HPDE6-E6E7 (cell line): ENCODE results near the gene MYH9.

Experiments used
- DNase-seq: peaks from one replicate; pipeline ENCODE4 v3.0.0; 2011; ENCODE audit warnings: missing footprints; ENCODE audit errors: extremely low spot score

Gene MYH9

DNA sequence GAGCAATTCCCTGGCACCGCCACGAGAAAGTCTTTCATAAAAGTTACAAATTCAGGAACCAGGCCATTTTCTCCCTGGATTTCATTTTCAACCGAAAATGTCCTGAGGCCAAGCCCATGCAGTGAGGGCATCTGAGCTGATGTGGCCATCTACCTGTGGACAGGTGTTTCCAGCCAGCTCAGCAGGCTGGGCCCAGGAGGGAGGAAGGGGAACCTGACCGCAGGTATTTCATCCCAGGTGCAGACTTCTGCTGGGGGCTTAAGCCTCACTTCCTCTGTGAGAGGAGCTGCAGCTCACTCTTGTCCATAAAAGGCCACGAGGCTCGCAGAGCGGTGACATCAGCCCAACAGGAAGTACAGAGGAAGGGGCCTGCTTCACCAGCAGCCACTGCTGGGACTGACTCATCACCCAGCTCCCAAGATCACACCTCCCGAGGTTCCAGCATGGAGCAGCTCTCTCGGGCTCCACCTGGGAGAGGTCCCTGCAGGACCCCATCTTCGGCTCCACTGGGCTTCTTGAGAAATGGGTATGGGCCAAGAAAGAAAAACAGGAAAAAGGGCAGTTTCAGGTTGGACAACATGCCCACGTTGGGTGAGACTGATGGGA is 56.4 kb downstream of the MYH9 start:
- DNase-seq, result peak; percentile 73

DNA sequence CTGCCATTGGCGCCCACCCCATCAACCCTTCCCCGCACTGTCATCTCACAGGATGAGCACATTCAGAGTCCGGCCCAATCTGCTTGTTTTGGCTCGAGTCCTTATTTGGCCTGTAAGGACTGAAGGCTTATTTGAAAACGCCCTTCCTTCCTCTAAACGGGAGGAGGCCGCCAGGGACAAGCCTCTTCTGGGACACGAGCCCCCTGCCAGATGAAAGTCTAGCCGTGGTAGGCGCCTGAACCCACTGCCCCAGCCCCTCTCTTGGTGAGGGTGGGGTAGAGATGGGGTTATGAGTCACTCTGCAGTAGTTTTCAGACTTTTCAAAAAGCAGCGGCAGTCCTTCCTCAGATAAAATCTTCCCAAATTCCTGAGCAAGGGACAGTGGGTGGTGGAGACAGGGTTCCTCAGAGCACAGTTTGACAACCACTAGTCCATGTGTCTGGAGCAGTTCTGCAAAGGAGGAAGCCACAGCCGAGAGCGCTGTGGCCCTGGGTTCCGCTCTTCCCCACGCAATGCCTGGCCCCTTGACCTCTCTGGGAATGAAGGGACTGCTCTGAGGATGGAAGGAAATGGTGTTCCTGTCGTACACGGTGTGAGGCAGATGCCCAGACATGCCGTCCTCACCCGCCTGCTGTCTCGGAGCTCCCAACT is 57.0 kb downstream of the MYH9 start:
- no peak for DNase-seq

DNA sequence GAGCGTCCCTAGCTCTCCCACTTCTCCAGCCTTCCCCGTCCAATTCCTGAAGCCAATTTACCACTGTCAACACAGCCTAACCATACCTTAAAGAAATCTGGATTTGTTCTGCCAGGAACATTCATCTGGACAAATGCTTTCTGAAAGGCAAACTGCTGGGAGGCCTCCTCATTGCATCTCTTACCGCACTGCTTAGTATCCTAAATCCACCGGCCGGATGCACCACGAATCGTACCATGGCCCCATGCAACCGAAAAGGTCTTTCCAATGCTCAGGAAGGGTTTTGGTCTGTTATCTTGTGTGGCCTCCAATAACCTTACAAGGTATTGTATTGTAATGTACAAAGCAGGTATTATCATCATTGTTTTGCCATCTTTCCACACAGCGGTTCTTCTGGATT is 57.6 kb downstream of the MYH9 start:
- no peak for DNase-seq

DNA sequence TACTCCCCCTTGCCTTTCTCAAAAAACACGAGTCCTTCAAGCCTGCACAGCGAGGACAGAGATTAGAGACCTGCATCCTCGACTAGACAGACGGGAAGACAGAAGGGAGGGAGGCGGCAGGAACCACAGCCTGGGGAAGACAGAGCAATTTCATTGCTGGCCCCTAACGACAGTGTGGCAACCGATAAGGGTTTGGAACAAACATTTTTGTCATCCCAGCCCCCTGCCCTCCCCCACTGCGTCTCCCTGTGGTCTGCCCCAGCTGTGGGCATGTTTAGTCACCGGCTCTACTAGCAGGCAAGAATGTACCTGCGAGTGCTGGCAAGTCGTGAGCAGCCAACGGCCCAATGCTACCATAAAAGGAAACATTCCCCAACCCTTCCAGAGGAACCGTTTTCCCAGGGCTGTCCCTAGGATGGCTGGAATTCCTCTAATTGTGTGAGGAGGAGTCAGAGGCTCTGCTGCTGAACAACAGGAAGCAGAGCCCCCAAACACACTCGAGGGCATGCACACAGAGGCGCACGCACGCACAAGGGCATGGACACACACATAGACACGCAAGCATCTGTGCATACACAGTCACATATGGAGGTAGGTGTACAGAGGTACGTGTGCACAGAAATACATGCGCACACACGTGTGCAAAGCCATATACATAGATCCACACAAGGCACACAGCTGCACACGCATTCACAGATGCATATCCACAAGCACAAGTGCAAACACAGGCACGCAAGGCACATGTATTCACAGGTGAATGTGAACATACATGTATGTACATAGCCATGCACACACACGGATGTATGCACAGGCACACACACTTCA is 58.3 kb downstream of the MYH9 start:
- peak; percentile 80 for DNase-seq

DNA sequence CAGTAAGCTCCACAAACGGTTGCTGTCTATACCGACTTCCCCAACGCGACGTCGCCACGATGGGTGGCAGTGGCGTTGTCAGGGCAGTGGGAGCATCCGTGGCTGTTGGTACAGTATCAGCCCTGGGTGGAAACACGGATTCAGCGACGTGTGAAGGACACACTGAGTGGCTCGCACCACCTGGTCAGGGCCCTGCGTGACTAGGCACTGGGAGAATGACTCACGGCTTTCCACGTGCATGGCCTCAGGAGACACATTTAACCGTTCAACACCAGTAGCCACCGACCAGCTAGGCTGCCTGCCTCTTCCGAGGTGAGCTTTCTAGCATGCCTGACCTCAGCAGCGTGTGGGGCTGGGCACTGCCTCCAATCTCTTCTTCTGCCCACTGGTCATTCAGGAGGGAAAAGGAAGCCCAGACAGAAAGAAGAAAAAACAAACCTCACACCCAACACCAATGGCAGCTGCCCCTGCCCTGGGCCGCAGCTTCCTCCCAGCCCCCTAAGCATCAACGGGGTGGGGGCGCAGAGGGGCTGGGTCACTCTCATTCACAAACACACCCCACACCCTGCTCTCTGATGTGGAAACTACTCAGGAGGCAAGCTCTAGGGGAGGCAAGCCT is 59.0 kb downstream of the MYH9 start:
- DNase-seq, result no peak

DNA sequence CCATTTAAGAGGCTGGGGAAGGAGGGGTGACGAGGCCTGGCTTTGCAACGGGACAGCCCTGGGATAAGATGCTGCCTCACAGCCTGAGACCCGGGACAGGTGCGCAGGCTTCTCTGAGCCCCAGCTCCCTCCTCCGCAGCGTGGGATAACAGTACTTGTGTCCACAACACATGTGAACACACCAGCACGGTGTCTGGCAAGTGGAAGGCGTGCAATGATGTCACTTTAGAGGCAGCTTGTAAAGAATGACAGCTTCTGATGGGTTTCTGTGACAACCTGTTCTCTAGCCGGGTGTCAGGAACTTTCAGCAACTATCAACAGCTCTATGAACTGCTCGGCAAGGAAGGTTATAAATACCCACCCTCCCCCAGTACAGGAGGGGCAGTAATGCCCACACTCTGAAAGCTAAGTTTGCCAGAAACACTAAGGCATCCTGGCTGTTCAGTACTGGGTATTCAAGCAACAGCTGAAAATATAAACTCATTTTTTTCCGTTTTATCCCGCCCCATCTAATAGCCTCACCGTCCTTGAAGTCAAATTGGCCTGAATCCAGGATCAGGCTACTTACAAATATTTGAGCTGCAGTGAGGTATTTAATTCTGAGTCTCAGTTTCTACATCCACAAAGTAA is 59.7 kb downstream of the MYH9 start:
- DNase-seq, result no peak

DNA sequence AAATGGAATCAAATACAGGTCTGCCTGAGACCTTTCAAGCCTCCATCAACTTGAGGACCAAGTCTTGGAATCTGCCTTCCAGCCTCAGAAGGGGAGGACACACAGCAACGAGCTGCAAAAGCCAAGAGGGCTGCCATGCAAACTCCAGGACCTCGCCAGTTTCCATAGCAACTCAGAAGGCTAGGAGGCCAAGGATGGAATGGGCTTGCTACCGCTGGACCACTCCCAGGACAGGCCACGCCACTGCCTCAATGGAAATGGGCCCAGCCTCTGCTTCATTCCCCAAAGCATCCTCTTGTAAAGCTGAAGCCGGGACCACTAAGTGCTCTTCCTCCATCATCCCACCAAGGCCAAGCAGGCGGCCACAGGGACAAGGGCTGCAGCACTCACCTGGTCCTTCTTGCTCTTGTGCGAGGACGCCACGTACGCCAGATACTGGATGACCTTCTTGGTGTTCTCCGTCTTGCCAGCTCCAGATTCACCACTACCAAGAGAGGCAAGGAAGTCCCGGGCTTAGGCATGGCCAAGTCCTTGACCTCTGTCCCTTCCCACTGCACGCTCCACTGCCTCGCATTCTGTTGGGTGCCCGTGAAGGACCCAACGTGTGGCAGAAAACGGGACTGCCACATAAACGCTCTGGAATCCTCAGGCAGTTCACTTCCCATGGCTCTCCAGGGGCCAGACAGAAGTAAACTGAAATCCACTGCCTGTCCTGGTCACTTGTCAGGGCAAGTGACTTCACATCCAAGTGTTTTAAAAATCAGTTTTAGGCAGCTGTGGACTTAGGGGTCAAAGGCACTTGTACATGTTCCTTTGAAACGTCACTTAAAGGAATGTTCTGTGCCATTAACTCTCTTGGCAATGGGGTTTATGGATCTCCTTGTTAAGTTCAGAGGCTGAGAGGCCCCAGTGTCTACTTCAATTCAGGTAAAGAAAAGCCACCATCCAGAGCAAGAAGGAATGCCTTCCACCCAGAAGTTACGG is 61.3 kb downstream of the MYH9 start:
- DNase-seq, result no peak

- no peak for DNase-seq
Observed at GRCh38 chr22:36325154-36326031, 62.4 kb downstream of the MYH9 start.

- DNase-seq, result no peak
Observed at GRCh38 chr22:36324414-36324813, 63.4 kb downstream of the MYH9 start.

- no peak for DNase-seq
Observed at GRCh38 chr22:36323855-36324331, 63.9 kb downstream of the MYH9 start.

DNA sequence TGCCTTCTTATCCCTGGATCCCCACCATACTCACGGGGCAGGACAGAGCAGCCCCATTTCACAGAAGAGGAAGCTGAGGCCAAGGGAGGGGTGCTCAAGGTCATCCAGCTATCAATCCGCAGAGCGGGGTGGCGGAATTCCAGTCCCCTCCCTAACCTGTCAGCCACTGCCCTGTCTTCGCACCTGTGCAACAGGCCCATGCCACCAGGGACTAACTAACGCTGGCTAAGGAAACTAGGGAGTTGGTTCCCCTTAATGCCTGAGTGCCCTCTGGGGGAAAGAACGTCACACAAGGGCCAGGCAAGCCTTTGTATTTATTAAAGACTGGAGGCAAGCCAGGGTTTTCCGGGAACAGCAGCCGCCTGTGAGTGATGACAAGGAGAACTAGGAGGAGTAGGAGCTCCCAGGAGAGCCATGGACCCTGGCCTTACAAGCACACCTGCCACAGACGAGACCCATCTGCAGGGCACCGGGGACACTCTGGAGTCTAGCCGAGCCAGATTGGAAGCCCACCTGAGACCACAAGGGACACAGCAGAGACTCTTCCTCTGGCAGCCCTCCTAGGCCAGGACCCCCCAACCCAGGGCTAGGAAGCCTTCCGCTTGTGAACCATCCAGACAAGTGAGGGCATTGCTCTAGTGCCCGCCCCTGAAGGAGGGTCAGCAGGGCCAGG is 64.4 kb downstream of the MYH9 start:
- DNase-seq, result no peak

GRCh38 chr22:36322602-36322915 is 65.2 kb downstream of the MYH9 start:
- no peak for DNase-seq

- DNase-seq, result no peak
Observed at GRCh38 chr22:36321797-36322601, 65.8 kb downstream of the MYH9 start.

DNA sequence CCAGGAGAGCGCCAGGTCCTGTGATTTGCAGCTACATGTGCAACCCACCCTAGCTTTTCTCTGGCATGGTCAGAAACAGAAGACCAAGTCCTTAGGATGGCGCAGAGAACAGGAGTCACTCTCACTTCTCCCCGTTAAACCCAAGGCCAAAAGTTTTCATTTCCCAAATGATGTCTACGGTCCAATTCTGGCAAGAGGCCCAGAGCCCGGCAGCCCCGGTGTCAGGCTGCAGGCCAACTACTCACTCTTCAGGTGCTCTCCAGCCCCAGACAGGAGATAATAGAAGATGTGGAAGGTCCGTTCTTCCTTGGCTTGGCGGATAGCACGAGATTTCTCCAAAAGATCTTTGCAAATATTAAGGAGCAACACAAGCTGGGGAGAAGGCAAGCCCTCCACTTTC is 67.2 kb downstream of the MYH9 start:
- no peak for DNase-seq

DNA sequence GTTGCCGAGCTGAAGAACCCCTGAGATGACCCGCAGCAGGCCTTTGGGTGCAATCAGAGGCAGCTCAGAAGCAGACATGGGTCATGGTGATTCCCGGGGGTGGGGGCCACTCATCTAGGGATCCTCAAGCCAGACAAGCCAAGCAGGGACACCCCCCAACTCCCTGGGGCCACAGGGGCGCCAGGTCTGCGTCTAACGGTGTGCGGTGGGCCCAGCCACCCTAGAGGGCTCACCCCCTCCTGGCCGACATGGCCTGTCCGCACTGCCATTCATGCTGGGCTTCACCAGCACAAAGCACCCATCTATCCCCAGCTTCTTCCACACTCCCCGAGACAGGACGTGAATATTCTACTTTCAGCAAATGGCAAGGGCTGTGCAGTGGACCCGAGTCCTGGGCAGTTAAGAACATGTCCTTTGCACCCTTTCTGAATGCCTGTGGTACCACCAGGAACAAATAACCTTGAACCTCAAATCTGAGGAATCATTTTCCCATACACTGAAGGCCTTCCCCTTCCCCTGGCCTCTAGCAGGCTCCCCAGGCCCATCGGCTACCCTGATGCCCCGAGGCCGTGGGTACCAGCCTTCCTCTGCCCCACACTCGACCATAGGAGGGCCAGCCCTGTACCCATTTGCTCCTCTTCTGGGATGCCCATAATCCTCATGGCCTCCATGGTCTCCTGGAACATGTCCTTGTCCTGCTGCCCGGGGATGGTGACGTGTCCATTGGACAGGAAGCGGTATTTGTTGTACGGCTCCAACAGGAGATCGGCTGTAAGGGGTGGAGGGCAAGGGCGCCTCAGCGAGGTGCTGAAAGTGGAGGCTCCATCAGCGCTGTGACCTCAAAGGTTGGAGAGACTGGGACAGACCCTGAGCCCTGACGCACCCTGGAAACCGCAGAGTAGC is 67.9 kb downstream of the MYH9 start:
- DNase-seq, result no peak

DNA sequence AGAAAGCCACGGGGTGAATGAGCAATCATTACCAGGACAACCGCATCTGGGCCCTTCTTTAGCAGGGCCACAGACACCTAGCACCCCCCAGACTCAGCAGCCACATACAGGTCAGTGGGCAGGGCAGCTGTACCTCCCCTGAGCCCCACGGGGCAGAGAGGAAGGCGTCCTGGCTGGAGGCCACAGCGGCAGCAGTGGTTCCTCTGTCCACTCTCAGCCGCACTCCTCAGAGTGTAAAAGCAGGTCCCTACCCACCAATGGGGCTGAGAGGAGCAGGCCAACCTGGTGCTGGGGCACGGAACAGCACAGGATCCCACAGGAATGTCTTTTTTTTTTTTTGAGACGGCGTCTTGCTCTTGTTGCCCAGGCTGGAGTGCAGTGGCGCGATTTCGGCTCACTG is 69.3 kb downstream of the MYH9 start:
- DNase-seq, result no peak

DNA sequence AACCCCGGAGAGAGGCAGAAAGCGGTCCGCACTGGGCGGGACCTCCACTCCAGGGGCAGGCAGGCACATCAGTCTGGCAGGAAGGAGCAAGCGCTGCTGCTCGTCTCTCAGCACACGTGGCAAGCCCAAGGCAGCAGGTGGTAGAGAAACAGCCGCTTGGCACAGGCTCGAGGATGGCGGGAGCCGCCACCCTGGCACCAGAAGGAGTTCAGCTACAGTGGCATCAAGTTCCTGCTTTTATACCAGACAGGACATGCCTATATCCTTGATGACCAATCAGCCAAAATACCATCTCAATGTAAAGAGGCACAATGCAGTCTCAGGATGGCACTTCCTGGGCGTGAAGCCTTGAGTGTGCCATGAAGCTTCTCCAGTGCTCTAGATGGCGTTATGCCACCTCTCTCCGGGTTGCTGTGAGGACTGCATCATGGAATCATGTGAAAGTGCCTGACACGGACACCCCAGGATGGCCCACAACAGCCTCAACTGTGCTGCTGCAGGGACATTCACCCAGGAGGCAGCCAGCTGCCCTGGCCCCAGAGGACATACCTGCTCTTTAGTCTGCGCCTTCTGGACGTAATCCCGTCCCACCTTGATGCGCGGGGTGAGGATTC is 70.0 kb downstream of the MYH9 start:
- no peak for DNase-seq
